Fibroblast of skin of right quadriceps (primary cell): ENCODE results near the gene MAP2K6.
A peak's percentile ranks its signal among the peaks of the same experiment; 100 is the strongest.

Source experiments
- DNase-seq: peaks from one replicate; pipeline ENCODE4 v3.0.0-alpha.2; 2013

MAP2K6 gene

DNA sequence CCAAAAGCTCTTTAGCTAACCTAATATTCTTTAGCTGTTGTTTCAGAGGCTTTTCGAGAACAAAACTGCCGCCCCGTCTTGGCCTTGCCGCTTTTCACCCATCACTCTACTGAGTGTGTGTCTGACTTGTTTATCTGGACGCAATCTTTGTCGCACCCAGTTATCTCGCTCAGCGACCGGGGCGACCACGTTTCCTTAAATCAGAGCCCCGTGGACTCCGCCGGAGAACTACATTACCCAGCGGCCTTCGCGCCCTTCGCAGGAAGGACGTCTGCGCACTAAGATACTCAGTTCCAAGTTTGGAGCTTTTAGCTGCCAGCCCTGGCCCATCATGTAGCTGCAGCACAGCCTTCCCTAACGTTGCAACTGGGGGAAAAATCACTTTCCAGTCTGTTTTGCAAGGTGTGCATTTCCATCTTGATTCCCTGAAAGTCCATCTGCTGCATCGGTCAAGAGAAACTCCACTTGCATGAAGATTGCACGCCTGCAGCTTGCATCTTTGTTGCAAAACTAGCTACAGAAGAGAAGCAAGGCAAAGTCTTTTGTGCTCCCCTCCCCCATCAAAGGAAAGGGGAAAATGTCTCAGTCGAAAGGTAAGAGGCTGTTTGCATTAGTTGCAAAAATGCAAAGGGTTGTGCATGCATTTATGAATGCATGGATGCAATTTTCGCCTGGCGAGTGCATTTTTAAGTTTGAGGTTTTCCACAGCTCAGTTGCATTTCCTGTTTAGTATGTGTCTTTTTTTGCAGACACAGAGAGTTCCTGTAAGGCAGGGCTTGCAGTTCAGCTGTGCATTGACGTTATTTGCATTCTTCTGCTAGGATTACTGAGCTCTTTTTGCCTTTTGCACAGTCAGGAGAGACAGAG, at the start of gene MAP2K6:
Gene MAP2K6 (plus strand): TSS at position 290 of the 867 bp plus-strand sequence. CDS start 288 bp downstream, at position 578.
- DNase-seq = peak; percentile 62

DNA sequence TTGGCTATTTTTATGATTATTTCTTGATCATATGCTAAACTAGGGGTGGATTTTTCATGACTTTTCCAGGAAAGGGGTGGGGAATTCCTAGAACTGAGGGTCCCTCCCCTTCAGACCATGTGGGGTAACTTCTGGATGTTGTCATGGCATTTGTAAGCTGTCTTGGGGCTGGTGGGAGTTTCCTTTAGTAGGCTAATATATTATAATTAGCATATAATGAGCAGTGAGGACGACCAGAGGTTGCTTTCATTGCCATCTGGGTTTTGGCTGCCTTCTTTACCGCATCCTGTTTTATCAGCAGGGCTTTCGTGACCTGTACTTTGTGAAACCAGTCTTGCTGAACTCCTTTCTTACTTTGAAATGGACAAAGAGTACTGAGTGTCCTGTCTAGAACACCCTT, 47.2 kb upstream of the MAP2K6 start:
- DNase-seq = no peak

DNA sequence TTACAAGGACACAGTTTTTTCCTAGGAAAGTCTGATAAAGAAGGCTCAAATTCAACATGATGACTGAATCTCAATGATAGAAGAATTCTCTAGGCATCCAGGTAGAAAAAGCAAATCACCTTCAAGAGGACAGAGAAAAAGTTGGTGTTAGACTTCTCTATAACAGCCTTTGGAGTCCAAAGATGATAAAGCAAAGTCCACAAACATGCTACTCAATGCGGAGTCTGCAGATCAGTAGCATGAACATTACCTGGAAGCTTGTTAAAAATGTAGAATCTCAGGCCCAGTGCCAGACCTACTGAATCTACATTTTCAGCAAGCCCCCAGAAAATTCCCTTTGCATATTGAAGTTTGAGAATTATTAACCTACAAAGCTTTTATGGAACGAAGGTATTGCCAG, 41.4 kb upstream of the MAP2K6 start:
- no peak for DNase-seq

DNA sequence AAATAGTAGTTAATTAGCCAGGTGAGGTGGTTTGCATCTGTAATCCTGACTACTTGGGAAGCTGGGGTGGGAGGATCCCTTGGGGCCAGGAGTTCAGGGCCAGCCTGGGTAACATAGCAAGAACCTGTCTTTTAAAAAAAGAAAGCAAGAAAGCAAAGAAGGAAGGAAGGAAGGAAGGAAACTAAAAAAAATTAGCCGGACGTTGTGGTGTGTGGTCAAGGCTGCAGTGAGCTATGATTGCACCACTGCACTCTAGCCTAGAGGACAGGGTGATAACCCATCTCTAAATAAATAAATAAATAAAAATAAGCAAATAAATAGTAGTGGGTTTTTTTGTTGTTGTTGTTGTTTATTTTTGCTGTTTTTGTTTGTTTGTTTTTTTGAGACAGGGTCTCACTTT, 39.3 kb upstream of the MAP2K6 start:
- no peak for DNase-seq

DNA sequence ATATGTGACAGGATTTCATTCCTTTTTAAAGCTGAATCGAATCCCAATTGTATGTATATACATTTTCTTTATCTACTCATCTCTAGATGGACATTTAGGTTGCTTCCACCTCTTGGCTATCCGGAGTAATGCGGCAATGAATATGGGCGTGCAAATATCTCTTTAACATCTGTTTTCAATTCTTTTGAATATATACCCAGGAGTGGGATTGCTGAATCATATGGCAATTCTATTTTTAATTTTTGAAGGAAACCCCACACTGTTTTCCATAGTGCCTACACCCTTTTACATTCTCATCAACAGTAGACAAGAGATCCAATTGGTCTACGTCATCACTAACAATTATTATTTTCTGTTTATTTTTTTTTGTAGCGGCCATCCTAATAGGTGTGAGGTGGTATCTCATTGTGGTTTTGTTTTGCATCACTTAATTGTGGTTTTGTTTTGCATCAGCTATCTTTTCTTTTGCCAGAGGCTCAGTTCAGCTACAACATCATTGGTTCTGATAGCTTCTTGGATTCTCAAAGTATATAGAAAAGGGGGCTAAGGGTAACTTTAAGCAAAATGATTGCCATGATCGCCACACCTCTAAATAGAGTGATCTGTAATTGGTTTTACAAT, 25.6 kb upstream of the MAP2K6 start:
- DNase-seq = peak; percentile 56

DNA sequence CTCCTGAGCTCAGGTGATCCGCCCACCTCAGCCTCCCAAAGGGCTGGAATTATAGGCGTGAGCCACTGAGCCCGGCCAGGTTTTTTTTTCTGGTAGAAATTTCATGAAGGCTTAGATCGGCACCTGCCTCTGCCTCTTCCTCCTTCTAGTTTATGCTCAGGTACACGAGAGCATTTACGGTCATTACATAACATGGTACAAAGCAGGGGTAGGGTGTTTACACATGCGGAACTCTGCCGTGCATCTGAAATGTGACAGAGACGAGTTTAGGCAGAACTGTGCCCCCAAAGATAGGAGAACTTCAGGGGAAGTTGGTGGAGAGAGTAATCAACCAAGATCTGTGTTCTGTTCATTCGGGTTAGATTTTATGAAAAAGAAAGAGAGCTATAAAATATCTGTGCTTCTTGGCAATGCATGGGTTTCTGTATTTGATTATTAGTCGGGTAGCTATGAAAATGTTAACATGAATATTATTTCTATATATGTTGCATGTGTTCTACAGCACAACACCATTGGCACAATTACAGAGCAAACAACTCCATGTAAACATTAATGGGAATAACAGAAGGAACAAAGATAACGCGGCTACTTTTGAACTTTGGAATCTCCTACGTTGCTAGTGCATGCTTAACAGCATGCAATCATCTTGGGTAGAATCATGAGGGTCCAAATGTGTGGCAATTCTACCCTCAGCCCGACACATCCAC, 23.5 kb upstream of the MAP2K6 start:
- DNase-seq = no peak

DNA sequence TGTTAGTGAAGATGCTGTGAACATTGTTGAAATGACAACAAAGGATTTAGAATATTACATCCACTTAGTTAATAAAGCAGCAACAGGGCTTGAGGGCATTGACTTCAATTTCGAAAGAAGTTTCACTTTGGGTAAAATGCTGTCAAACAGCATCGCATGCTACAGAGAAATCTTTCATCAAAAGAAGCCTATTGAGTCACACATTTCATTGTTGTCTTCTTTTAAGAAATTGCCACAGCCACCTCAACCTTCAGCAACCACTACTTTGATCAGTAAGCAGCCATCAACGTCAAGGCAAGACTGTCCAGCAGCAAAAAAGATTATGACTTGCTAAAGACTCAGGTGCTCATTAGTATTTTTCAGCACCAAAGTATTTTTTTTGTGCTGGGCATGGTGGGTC, 13.2 kb upstream of the MAP2K6 start:
- DNase-seq = no peak

DNA sequence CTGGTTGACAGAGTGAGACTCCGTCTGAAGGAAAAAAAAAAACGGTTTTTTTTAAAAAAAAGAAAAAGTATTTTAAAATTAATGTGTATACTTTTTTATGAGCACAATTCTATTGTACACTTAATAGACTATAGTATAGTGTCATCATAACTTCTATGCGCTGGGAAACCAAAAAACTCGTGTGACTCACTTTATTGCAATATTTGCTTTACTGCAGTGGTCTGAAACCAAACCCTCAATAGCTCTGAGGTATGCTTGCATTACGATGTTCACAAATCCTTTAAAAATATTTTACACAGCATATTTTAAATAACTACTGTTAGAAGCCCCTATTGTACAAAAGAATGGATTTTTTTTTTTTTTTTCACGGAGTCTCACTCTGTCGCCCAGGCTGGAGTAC, 12.4 kb upstream of the MAP2K6 start:
- DNase-seq = peak; percentile 45

DNA sequence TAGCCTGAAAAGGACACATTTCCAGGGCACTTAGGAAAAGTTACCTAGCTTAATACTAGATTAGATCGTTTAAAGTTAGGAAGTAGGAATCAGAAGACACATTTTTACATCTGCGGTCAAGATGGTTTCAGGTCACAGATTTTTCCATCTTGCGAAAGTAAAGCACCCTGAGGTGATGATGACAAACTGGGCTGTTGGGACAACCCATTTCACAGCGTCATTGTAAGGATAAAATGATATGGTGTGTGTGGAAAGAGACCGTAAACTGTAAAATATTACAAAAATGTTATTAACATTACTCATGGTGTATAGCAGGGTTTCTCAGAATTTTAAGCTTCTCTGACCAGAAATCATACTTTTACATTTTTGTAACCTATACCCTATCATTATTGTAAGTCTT, 10.1 kb upstream of the MAP2K6 start:
- DNase-seq = peak; percentile 66

DNA sequence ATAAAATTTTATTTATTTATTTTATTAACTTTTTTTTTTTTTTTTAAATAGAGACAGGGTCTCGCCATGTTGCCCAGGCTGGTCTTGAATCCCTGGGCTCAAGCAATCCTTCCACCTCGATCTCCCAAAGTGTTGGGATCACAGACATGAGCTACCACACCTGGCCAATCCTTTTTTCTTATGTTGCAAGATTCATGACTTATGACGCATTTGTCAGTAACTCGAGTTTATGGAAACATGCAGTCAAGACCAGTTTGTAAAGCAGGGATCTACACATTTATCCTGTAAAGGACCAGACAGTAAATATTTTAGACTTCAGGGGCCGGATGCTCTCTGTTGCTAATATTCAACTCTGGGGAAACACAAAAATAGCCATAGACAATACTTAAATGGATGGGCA, 9.4 kb upstream of the MAP2K6 start:
- DNase-seq = no peak

DNA sequence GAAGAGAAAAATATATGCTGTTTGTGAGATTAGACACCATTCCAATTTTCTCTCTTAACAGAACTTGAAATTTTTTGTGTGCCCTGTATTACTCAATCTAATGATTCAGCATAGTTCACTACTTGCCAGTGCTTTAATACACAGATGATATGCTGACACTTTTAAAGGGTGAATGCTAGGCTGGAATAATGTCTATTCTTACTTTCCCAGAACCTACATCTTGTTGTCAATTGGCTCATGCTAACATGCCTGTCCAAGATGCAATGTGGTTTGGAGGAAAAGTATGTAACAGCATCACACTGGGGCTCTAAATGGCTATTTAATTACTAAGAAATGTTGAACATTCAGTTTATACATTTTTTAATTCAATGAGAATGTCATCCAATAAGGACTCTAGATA, 7.6 kb upstream of the MAP2K6 start:
- DNase-seq = peak; percentile 58

DNA sequence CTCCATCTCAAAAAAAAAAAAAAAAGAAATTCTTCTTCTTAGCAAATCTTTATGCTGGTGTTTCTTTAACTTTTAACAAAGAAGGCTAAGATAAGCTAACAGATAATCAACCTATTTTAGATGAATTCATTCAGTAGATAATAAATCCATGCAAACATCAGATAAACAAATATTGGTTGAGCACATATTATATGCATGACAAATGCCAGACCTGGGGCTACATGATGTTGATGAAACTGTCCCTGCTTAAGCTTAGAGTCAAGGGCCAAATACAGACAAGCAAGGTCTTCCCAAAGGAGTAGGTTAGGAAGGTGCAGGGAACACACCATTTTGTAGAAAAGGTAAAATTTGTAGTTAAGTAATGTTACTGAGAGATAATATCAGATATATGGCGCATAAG, 6.7 kb upstream of the MAP2K6 start:
- no peak for DNase-seq

DNA sequence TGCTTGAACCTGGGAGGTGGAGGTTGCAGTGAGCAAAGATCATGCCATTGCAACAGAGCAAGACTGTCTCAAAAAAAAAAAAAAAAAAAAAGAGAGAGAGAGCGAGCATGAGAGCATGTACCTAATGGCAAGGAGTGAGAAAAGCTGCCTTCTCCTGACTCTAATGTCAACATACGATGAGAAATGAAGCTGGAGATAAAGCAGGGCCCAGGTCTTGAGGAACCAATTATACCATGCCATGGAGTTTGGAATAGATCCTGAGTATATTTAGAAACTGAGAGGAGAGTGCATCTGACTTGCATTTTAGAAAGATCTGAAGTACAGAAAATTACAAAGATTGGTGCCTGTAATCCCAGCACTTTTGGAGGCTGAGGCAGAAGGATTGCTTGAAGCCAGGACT, 3.8 kb upstream of the MAP2K6 start:
- DNase-seq = no peak

DNA sequence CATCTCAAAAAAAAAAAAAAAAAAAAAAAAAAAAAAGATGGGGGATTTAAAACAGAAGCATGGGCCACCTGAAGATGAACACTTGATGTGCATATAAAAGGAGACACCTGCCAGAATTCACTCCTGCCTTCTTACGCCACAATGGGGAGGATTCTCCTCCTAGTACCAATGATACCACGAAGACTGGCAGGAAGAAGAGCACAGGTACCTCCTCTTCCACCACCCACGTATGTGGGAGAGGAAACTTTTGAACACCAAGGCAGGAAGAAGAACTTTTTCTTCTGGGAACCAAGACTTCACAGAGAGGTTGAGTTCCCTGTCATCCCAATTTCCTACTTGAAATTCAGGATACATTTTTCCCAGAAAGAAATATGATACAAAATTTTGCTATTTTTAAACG, 2.7 kb upstream of the MAP2K6 start:
- no peak for DNase-seq

DNA sequence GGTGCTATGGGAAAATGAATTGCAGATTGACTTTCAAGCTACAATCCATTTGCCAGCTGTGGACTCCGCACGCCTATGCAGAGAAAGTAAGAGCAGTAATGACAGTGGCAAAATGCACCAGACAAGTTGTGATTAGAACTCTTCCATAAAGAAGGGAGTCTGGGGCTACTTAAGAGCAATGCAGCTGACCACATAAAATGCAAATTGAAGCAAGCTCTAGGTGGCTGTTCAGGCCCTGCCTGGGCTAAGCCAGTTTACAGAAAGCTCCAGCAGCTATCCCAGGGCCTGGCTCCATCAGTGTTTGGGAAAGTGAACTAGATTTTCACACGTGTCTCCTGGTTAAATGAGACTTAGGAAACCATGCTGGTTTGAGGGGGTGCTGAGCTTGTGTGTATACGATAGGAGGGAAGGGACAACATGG, 2.2 kb upstream of the MAP2K6 start:
- DNase-seq = no peak

DNA sequence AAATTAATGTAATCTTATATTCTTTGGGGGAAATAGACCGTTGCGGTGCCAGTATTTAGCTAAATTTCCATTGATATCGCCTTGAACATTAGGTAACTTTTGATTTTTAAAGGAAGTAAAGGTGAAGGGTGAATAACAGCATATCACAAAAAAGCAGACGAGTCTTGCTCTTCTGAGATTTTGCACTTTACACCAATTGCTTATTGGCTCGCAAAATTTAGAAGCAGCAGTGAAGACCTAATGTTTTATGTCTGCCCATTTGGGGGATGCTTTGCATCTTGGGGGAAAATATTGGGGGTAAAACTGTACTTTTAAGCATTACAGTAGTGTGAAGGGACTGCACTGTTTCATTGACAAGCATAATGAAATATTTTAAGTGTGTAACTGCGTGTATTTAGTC, 934 bp downstream of the MAP2K6 start:
- no peak for DNase-seq

DNA sequence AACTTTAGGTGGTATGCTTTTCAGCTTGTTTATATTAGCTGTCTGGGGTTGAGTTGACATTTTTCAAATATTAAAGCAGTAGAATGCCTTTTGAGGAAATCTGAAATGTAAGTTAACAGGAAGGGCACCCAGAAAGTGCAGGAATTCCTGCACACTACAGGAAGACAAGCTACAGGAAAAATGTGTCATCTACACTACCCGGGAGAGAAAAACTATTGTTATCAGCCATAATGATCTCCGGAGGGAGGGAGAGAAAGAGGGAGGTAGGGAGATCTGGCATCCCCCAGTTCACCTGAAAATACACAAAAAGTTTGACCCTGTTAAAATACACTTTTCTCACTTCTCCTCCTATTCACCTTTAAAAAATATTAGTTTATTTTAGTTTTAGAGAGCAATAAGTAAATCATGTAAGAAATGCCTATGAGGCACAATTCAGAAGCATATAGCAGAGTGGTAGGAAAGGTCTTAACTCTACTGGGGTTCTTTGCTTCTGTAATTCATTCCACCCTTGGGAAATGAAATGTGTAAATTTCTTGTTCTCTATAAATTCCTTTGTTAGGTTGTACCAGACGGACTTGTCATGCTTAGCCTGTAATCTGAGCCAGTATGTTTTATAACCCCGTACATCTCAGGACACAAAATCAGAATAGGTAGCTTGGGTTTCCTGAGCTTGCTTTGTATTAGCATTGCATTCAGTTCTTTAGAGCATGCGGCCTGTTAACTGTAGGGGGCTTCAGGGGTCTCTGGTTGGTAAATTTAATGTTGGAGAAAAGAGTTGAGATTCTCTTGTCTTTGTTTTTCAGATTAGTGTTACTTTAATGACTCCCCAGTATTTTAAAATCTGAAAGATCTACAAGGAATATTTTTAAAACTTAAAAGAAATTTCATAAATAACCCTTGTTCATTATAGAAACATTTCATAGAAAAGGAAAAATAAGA, 3.3 kb downstream of the MAP2K6 start:
- peak; percentile 25 for DNase-seq

DNA sequence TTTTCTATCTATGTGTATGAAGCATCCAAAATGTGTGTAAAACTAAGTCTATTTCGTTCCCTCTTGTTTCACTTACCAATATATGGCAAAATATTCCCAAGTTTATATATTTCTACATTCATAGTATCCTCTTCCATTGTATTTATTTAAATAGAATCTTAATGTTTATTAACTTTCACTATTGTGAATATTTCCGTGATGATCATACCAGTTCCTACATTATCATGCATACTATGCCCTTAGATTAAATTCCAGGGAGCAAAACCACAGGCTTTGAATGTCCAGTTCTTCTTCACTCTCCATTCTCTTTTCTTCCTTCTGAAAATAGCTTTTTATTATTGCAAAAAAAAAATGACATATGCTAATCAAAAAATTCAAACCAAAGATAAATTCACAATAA, 4.0 kb downstream of the MAP2K6 start:
- no peak for DNase-seq

DNA sequence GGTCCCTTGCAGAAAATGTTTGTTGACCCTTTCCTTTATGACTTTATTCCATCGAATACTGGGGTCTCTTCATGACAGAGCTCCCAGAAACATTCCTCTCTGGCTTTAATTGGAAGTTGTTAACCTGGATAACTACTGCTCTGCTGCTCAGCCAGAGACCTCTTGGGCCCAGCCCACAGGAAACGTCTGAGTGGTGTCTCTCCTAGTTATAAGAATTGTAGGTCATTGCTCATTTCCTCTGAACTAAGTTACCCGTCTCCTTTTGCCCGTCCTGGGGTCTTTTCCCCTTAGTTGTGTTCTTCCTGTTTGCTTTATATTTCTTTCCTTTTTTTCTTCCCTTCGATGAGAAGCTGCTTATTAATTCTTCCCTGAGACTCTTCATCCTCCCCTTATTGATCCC, 9.0 kb downstream of the MAP2K6 start:
- DNase-seq = no peak

DNA sequence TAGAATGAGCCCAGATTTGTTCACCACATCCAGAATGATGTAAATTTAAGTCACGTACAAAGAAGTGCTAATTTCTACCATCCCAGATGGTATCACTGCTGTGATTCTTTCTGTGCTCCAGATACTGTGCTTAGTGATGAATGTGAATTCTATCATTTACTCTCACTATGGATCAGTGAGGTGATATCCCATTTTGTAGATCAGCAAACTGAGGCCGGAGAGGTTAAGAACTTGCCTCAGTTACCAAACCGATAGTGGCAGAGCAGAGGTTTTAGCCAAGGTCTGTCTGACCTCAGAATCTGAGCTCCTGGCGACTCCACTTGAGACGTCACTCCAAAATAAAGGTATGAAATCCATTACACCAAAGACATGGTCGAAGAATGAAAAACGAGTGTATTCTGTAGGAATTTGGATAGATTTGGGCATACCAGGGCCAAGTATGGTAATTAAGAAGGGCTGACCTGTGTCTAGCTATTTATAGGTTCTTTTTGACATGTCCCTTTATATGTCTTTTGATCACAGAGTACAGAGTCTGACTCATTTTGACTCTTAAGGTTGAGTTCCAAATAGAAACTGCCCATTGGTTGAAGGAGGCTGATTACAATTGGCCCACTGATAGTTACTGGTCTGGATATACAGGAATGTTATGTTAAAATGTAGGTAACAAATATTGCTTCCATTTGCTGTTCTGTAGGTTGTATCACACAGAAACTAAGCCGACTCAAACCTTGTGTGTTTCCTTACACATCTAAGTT, 10.0 kb downstream of the MAP2K6 start:
- no peak for DNase-seq

DNA sequence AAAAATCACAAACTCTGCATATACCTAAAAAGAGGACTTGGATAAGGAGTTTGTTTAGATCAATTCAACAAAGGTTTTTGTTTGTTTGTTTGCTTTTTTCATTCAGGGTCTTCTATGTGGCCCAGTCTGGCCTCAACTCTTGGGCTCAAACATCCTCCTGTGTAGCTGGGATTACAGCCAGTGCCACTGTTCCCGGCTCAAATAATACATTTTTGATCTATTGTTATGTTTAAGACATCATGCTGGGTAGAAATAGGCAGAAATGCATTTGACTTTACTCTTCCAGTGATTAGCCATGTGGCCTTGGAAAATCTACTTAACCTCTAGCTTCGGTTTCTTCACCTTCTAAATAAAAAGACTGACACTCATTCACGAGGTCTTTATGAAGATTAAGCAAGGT, 11.5 kb downstream of the MAP2K6 start:
- DNase-seq = no peak
